ENCODE measurements around the gene ARFRP1.
A peak's percentile ranks its signal among the peaks of the same experiment; 100 is the strongest.

Gene ARFRP1

GRCh38 chr20:63690003-63690897 lies 17.5 kb downstream of the ARFRP1 start:
- no peak for ATAC-seq

- no peak for ATAC-seq
Measured at GRCh38 chr20:63689046-63690002, 18.5 kb downstream of the ARFRP1 start.

- ATAC-seq = no peak
Measured at GRCh38 chr20:63688228-63689045, 19.3 kb downstream of the ARFRP1 start.

- ATAC-seq = no peak
Measured at GRCh38 chr20:63687419-63688178, 20.2 kb downstream of the ARFRP1 start.

GRCh38 chr20:63686492-63687321 lies 21.1 kb downstream of the ARFRP1 start:
- peak; percentile 46 to 58 for ATAC-seq

- ATAC-seq = no peak
Measured at GRCh38 chr20:63686094-63686491, 21.7 kb downstream of the ARFRP1 start.

GRCh38 chr20:63685269-63686026 lies 22.3 kb downstream of the ARFRP1 start:
- ATAC-seq = no peak

- ATAC-seq = peak in 1 of 2 donors; percentile 28
Measured at GRCh38 chr20:63682384-63683139, 25.2 kb downstream of the ARFRP1 start.

- no peak for ATAC-seq
Measured at GRCh38 chr20:63681609-63682142, 26.1 kb downstream of the ARFRP1 start.

GRCh38 chr20:63680857-63681608 lies 26.7 kb downstream of the ARFRP1 start:
- ATAC-seq = no peak

GRCh38 chr20:63680427-63680826 lies 27.3 kb downstream of the ARFRP1 start:
- no peak for ATAC-seq

- no peak for ATAC-seq
Measured at GRCh38 chr20:63679799-63680305, 27.9 kb downstream of the ARFRP1 start.

- no peak for ATAC-seq
Measured at GRCh38 chr20:63678667-63679465, 28.9 kb downstream of the ARFRP1 start.

- ATAC-seq = no peak
Measured at GRCh38 chr20:63678071-63678470, 29.7 kb downstream of the ARFRP1 start.

GRCh38 chr20:63675681-63676368 lies 32.0 kb downstream of the ARFRP1 start:
- ATAC-seq = no peak

GRCh38 chr20:63673951-63674350 lies 33.8 kb downstream of the ARFRP1 start:
- ATAC-seq = no peak
